SK-N-DZ (cell line): ENCODE results near the gene TMEM217.

ENCODE experiments used
- DNase-seq: peaks from one replicate; pipeline ENCODE4 v3.0.0-alpha.2; 2015; ENCODE audit warnings: low spot score
- small RNA-seq, 2 experiments: library from RNA; depleted of rRNA; stranded (forward); fragments of <200 nt; gene quantifications; one replicate each; pipeline ENCODE3, GENCODE V24; 2014

Gene TMEM217

GRCh38 chr6:37169496-37170272 is 88.3 kb downstream of the TMEM217 start, which contains the start of gene PIM1:
PIM1 (plus strand) TSS chr6:37170152; CDS start chr6:37170576, 424 bp downstream.
- peak; percentile 92 for DNase-seq

DNA sequence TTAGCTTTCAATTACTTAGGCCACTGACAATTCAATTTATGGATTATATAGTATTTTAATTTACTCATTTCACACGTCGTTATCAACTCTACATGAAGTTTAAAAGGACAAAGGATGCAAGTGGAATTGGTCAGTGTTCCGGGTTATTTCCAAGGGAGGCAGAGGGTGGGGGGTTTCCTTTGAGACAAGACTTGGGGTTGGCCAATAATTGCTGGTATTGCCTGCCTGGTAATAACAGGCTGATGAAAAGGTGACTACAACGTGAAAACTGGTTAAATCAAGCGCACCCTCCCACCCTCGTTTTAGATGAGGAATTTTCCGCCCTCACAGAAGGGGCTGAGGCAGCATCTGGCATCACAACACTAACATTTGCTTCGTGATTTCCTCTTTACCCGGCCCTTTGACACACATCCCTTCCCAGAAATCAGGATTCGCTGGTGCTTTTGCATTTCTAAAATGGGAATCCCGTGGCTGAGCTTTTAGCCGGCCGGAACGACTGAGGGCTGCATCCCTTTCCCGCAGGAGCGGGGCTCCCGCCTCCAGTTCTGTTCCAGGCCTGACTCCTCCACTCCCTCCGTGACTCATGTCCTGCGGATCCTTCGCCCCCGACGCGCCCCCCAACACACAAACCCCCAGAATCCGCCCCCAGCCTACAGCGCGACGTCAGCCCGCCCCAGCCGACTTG is 89.0 kb downstream of the TMEM217 start:
- DNase-seq: no peak

DNA sequence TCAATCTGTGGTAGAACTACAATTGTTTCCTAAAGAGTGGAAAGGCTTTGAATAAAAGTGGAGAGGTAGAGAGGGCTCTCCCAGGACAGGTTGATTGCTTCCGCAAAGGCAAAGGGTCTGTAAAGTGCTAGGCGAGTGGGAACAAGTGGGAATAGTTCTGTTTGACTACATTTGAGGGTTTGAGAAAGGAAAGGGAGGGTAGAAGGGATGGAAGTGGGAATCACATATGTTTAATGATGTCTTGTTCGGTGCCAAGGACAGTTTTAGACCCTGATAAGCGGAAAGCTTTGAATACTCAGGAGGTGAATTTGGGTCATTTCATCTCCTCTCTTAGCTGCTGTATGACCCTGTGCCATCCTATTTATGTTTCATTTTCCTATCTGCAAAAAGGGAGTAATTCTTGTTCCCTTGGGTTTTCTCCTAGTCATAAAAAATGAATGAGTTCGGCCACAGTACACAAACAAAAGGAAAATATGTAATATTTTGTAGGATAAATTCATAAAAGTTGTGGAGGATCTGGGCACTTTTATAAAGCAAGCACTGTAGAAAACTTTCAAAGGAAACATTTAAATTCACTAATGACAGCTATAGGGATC is 89.7 kb downstream of the TMEM217 start:
- no peak for DNase-seq

DNA sequence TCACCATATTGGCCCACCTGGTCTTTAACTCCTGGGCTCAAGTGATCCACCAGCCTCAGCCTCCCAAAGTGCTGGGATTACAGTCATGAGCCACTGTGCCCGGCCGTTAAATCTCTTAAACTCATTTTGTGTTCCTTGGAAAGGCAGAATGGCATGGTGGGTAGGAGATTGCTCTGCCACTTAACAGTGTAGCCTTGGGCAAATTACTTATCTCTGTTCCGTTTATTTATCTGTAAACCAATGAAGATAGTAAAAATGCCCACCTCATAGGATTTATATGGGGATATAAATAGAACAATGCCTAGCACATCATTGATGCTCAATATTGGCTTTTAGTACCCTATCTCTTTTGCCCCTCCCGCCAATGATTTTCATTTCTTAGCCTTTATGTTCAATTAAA is 95.2 kb downstream of the TMEM217 start:
- DNase-seq: no peak

Small RNAs within 50 kb of the gene (small RNA-seq; reads per million reads assigned to genes)
- gene AL096712.1: 0 reads per million in 2 experiments
